Astrocyte of the cerebellum (primary cell): ENCODE results near the gene TMEM221.

Source experiments
- DNase-seq: peaks from one replicate; pipeline ENCODE4 v3.0.0-alpha.2; 2011; ENCODE audit warnings: low read depth
- H3K4me3 ChIP-seq: 2 replicates; pipeline ENCODE4 v1.5.1; 2011; ENCODE audit warnings: mild to moderate bottlenecking, low read depth, low read length, moderate library complexity
- CTCF ChIP-seq: IDR thresholded peaks from 2 replicates; pipeline ENCODE4 v1.5.1; 2012; ENCODE audit warnings: low read length, low read depth, moderate library complexity, mild to moderate bottlenecking; ENCODE audit errors: missing control alignments
- in situ Hi-C: cut with HindIII; loops from 2 replicates; pipeline ENCODE4 v1.10.0; 2017; ENCODE audit warnings: low sequenced_read_pairs

TMEM221 gene

GRCh38 chr19:17448131-17448967, at the start of gene TMEM221:
Gene TMEM221 (minus strand): TSS chr19:17448668. CDS start chr19:17448462, 206 bp downstream.
- DNase-seq, result no peak
- peak; percentile 60 for TF ChIP-seq CTCF
- in situ Hi-C loops, result no loop called here
- peak within 1 kb of the TSS; percentile 35 for H3K4me3 ChIP-seq

DNA sequence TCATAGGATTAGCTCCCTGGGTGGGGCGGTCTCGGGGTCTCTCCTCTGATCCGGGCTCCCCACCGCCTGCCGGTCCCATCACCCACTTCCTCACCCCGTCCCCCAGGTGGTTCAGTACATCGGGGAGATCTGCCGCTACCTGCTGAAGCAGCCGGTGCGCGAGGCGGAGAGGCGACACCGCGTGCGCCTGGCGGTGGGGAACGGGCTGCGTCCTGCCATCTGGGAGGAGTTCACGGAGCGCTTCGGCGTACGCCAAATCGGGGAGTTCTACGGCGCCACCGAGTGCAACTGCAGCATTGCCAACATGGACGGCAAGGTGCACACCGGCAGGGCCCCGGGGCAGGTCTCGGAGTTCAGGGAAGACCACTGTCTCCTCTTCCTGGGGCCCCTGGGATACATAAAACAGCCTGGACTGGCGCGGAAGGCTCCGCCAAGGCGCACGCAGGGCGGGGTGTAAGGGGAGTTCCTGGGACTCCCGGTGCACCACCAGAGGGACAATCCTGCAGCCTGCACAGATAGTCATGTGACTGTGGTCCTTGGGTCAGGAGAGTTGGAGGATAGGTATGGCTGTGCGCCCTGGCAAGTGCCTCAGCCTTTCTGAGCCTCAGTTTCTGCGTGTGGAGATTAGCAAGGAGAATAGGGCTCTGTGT, 48.8 kb upstream of the TMEM221 start:
- no peak for TF ChIP-seq CTCF
- DNase-seq, result no peak
- in situ Hi-C loops, result no loop called here

DNA sequence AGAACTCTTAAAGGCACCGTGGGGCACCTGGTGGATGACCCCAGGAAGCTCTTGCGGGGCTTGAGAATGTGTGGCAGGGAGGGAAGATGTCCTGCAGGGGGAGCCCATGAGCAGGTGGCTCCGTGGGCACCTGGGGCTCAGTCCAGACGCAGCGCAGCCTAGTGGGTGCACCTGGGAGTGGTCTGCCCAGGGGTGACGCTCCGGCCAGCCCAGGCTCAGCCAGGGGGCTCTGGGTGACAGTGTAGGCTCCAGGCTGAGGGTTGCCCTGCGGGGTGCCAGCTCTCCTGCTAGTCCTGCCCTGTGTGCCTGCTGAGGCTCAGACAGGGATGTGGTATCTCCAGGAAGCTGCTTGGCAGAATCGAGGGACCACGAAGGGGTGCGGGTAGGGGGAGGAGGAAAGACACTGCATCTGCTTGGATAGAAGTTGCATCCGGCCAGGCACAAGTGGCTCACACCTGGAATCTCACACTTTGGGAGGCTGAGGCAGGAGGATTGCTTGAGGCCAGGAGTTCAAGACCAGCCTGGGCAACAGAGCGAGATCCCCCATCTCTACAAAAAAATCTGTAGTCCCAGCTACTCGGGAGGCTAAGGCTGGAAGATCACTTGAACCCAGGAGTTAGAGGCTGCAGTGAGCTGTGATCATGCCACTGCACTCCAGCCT, 48.0 kb upstream of the TMEM221 start:
- no peak overlapping the region for H3K4me3 ChIP-seq
- peak; percentile 93 for TF ChIP-seq CTCF
- in situ Hi-C loops, result no loop called here
- DNase-seq, result no peak

More for the DNA sequence above, 48.8 kb upstream of the TMEM221 start:
- H3K4me3 ChIP-seq, result no peak overlapping the region

DNA sequence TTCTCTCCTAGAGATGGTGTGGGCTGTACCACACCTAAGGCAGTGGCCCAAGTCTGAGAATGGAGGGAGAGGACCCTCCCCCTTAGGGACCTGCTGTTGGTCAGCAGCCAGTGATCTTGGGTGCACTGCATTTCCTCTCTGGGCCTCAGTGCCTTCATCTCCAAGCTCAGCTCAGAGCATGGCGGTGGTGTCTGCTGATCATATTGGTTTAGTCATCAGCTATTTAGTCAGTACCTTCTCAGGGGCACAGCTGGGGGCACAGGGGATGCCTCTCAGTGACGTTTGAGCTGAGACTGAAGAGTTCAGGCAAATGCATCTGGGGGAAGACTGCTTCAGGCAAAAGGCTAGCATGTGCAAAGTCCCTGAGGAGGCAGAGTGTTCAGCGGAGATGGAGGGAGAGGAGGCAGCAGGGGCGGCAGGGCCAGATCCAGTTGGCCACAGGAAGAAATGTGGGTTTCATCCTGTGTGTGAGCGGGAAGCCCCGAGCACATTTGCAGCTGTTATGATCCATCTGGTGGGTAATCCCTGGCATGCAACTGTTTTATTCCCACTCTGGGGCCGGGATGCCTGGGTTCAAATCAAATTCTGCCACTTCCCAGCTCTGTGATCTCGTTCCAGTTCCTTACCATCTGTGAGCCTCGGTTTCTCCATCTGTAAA, 47.3 kb upstream of the TMEM221 start:
- in situ Hi-C loops, result no loop called here
- TF ChIP-seq CTCF, result no peak
- H3K4me3 ChIP-seq, result no peak overlapping the region
- DNase-seq, result no peak

GRCh38 chr19:17491287-17491686, 42.8 kb upstream of the TMEM221 start:
- H3K4me3 ChIP-seq, result no peak overlapping the region
- in situ Hi-C loops, result no loop called here
- DNase-seq, result no peak
- TF ChIP-seq CTCF, result no peak

DNA sequence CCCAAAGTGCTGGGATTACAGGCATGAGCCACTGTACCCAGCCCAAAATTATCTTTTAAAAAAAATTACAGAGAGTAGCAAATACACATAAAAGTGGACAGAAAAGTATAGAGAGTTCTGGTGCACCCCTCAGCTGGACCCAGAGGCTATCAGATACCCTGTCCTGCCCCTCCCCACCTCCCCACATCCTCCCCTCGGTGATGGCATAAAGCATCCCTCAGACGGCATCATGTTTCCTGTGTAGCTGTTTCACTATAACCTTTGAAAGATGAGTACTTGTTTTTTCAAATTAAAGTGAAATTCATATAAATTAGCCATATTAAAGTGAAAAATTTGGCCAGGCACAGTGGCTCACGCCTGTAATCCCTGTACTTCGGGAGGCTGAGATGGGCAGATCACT, 41.9 kb upstream of the TMEM221 start:
- TF ChIP-seq CTCF, result no peak
- no peak overlapping the region for H3K4me3 ChIP-seq
- in situ Hi-C loops, result no loop called here
- DNase-seq, result no peak
